Measurements from ENCODE around the gene DAB1.

GRCh38 chr1:57202241-57202640 lies 221.6 kb downstream of the DAB1 start:
- TF ChIP-seq POLR2A (IDR thresholded peaks at IDR 0.05) (no peak), CTCF (IDR thresholded peaks at IDR 0.05) (no peak)
